H1 (cell line): ENCODE data around the gene MBOAT2. TPM values are rescaled to one million over a fixed set of nuclear protein-coding genes. Genes with fewer than 3 reads are reported as not detected.
A peak's percentile ranks its signal among the peaks of the same experiment; 100 is the strongest.

Experiments used
- CTCF ChIA-PET: fragments of 300-600 bp; sonication (Branson Sonifier 250); formaldehyde crosslinking; loops from one replicate; lab custom pipeline; 2021; ENCODE audit not compliant: partially characterized antibody; lab: Charles Lee
- POLR2A ChIA-PET: fragments of 300-600 bp; sonication (Branson Sonifier 250); formaldehyde crosslinking; loops from one replicate; lab custom pipeline; 2021; ENCODE audit warnings: inconsistent platforms; ENCODE audit not compliant: partially characterized antibody; lab: Charles Lee
- DNase-seq, 2 experiments: peaks; one replicate each; pipeline versions ENCODE4 v3.0.0 to v3.0.0-alpha.2; 2010 to 2022; ENCODE audit warnings: low spot score in 2 of 2, low read depth in 1 of 2, mixed read lengths in 1 of 2
- FAIRE-seq: peaks from 2 replicates; lab custom pipeline; 2011; peaks lifted over from hg19 to GRCh38; lab: Jason Lieb, UNC
- H2AFZ ChIP-seq: 2 replicates; pipeline ENCODE4 v1.8.1; 2012; ENCODE audit warnings: low read length, inconsistent platforms
- H2AK5ac ChIP-seq: 2 replicates; pipeline ENCODE4 v1.6.1; 2013; ENCODE audit warnings: low read depth, low read length
- H2BK120ac ChIP-seq: replicated peaks from 2 replicates; pipeline ENCODE3; 2013; ENCODE audit warnings: low read depth, low read length, inconsistent platforms
- H2BK12ac ChIP-seq: 2 replicates; pipeline ENCODE4 v1.6.1; 2013; ENCODE audit warnings: low read depth, low read length
- H2BK15ac ChIP-seq: 2 replicates; pipeline ENCODE4 v1.6.1; 2013; ENCODE audit warnings: low read length
- H2BK20ac ChIP-seq: 2 replicates; pipeline ENCODE4 v1.6.1; 2013; ENCODE audit warnings: low read length
- H2BK5ac ChIP-seq: 2 replicates; pipeline ENCODE4 v1.6.1; 2013; ENCODE audit warnings: low read depth, low read length
- H3K14ac ChIP-seq: 2 replicates; pipeline ENCODE4 v1.6.1; 2013; ENCODE audit warnings: inconsistent platforms; ENCODE audit not compliant: insufficient read length
- H3K18ac ChIP-seq: 2 replicates; pipeline ENCODE4 v1.6.1; 2013; ENCODE audit warnings: low read length; ENCODE audit errors: extremely low read depth
- H3K23ac ChIP-seq: 2 replicates; pipeline ENCODE4 v1.6.1; 2013; ENCODE audit warnings: inconsistent platforms; ENCODE audit not compliant: insufficient read length
- H3K23me2 ChIP-seq: 2 replicates; pipeline ENCODE4 v1.6.1; 2013; ENCODE audit warnings: low read depth, low read length
- H3K27ac ChIP-seq: 2 replicates; pipeline ENCODE4 v1.6.1; 2011; ENCODE audit warnings: low read depth, low read length, inconsistent platforms
- H3K27me3 ChIP-seq, 4 experiments: replicated peaks in 1 of 4; 1 replicate in 1 of 4; 2 replicates in 3 of 4; pipeline versions ENCODE4 v1.6.1 to v1.8.1; 2011 to 2013; ENCODE audit warnings: low read length in 3 of 4, mild to moderate bottlenecking in 3 of 4, inconsistent platforms in 2 of 4, mixed read lengths in 2 of 4, moderate library complexity in 1 of 4; ENCODE audit not compliant: control insufficient read depth in 3 of 4, insufficient read depth in 3 of 4; ENCODE audit errors: extremely low read depth in 1 of 4
- H3K36me3 ChIP-seq, 4 experiments: 2 replicates each; pipeline versions ENCODE4 v1.6.1 to v1.8.1; 2011 to 2013; ENCODE audit warnings: mild to moderate bottlenecking in 4 of 4, low read length in 3 of 4, moderate library complexity in 2 of 4, control low read depth in 1 of 4, inconsistent platforms in 1 of 4; ENCODE audit not compliant: insufficient read depth in 4 of 4, control insufficient read depth in 2 of 4
- H3K4ac ChIP-seq: replicated peaks from 2 replicates; pipeline ENCODE3; 2013; ENCODE audit warnings: low read length, low read depth, mixed read lengths, inconsistent platforms; ENCODE audit not compliant: insufficient read length
- H3K4me1 ChIP-seq, 4 experiments: replicated peaks in 1 of 4; 1 replicate in 1 of 4; 2 replicates in 3 of 4; pipeline versions ENCODE4 v1.6.1 to v1.8.1; 2011 to 2013; ENCODE audit warnings: low read length in 3 of 4, inconsistent platforms in 2 of 4, mixed read lengths in 1 of 4; ENCODE audit not compliant: insufficient read depth in 4 of 4, control insufficient read depth in 3 of 4
- H3K4me2 ChIP-seq, 2 experiments: 2 replicates each; pipeline versions ENCODE4 v1.6.1 to v1.8.1; 2011 to 2013; ENCODE audit warnings: low read depth in 2 of 2, low read length in 2 of 2, control low read depth in 1 of 2, inconsistent platforms in 1 of 2, mild to moderate bottlenecking in 1 of 2; ENCODE audit not compliant: insufficient read depth in 1 of 2
- H3K4me3 ChIP-seq, 4 experiments: fragments of 200-600, 300-600 bp in 1 of 4; sonication (generic), shearing (Covaris generic), sonication (Bioruptor Twin) in 1 of 4; 2 replicates each; pipeline versions ENCODE4 v1.5.1 to v1.8.1; 2011 to 2016; ENCODE audit warnings: low read length in 4 of 4, low read depth in 3 of 4, control low read depth in 2 of 4, inconsistent platforms in 2 of 4, mild to moderate bottlenecking in 2 of 4, mixed read lengths in 1 of 4, moderate library complexity in 1 of 4; ENCODE audit not compliant: insufficient read depth in 2 of 4; ENCODE audit errors: extremely low read depth in 1 of 4
- H3K56ac ChIP-seq: replicated peaks from 2 replicates; pipeline ENCODE3; 2013; ENCODE audit warnings: low read depth, mild to moderate bottlenecking, mixed read lengths, low read length, inconsistent platforms; ENCODE audit not compliant: insufficient read length
- H3K79me1 ChIP-seq: 2 replicates; pipeline ENCODE4 v1.6.1; 2013; ENCODE audit warnings: low read depth, low read length, control low read depth
- H3K79me2 ChIP-seq, 2 experiments: 2 replicates each; pipeline versions ENCODE4 v1.6.1 to v1.8.1; 2012 to 2013; ENCODE audit warnings: low read length in 2 of 2, mild to moderate bottlenecking in 2 of 2, inconsistent platforms in 1 of 2; ENCODE audit not compliant: insufficient read depth in 2 of 2, control insufficient read depth in 1 of 2
- H3K9ac ChIP-seq, 4 experiments: replicated peaks in 1 of 4; 1 replicate in 1 of 4; 2 replicates in 3 of 4; pipeline versions ENCODE4 v1.6.1 to v1.8.1; 2011 to 2013; ENCODE audit warnings: low read depth in 3 of 4, low read length in 3 of 4, control low read depth in 2 of 4, mild to moderate bottlenecking in 2 of 4, moderate library complexity in 2 of 4, inconsistent platforms in 1 of 4; ENCODE audit errors: extremely low read depth in 1 of 4
- H3K9me3 ChIP-seq, 2 experiments: 2 replicates each; pipeline versions ENCODE4 v1.6.1 to v1.8.1; 2012 to 2013; ENCODE audit warnings: mild to moderate bottlenecking in 2 of 2, moderate library complexity in 2 of 2, control low read depth in 1 of 2, inconsistent platforms in 1 of 2, low read depth in 1 of 2, low read length in 1 of 2, mixed read lengths in 1 of 2; ENCODE audit not compliant: insufficient read depth in 2 of 2
- H4K20me1 ChIP-seq, 2 experiments: replicated peaks in 1 of 2; 2 replicates each; pipeline versions ENCODE3 to v1.8.1; 2011 to 2013; ENCODE audit warnings: inconsistent platforms in 2 of 2, low read length in 2 of 2, mild to moderate bottlenecking in 1 of 2; ENCODE audit not compliant: insufficient read depth in 2 of 2, control insufficient read depth in 1 of 2
- H4K5ac ChIP-seq: 2 replicates; pipeline ENCODE4 v1.6.1; 2013; ENCODE audit warnings: low read length, low read depth, mixed read lengths, inconsistent platforms; ENCODE audit not compliant: insufficient read length
- H4K8ac ChIP-seq: 2 replicates; pipeline ENCODE4 v1.8.0; 2013; ENCODE audit warnings: mild to moderate bottlenecking, moderate library complexity, low read length, inconsistent platforms; ENCODE audit not compliant: insufficient read depth; ENCODE audit errors: extremely low read depth
- H4K91ac ChIP-seq: replicated peaks from 2 replicates; pipeline ENCODE3; 2013; ENCODE audit warnings: low read length, mixed read lengths, inconsistent platforms; ENCODE audit not compliant: insufficient read length
- FOSL1 ChIP-seq: IDR thresholded peaks from 2 replicates; pipeline ENCODE4 v1.6.1; 2011; ENCODE audit warnings: mild to moderate bottlenecking, low read depth, low read length, moderate library complexity; ENCODE audit not compliant: insufficient read depth
- GABPA ChIP-seq: IDR thresholded peaks from 2 replicates; pipeline ENCODE4 v1.6.1; 2011; ENCODE audit warnings: mild to moderate bottlenecking, low read length, moderate library complexity, borderline replicate concordance; ENCODE audit not compliant: insufficient read depth
- PHF8 ChIP-seq: fragments of 200-600 bp; sonication (generic); conservative IDR thresholded peaks from 2 replicates; pipeline ENCODE4 v1.7.1; 2012; ENCODE audit warnings: low read depth, mild to moderate bottlenecking, inconsistent platforms, low read length, moderate library complexity
- POLR2AphosphoS5 ChIP-seq: IDR thresholded peaks from 2 replicates; pipeline ENCODE4 v1.6.1; 2011; ENCODE audit warnings: low read depth, low read length
- RFX5 ChIP-seq: IDR thresholded peaks from 2 replicates; pipeline ENCODE4 v1.6.1; 2011; ENCODE audit warnings: low read depth, low read length, improper control_type of control experiment, borderline replicate concordance
- SAP30 ChIP-seq: fragments of 300-600 bp; sonication (generic); IDR thresholded peaks from 2 replicates; pipeline ENCODE4 v1.7.1; 2012; ENCODE audit warnings: low read length, moderate library complexity, mild to moderate bottlenecking, inconsistent platforms; ENCODE audit not compliant: insufficient read depth, insufficient replicate concordance
- SIN3A ChIP-seq, 2 experiments: IDR thresholded peaks in 1 of 2; conservative IDR thresholded peaks in 1 of 2; 2 replicates each; pipeline ENCODE4 v1.6.1; 2011 to 2012; ENCODE audit warnings: low read length in 2 of 2, improper control_type of control experiment in 1 of 2, low read depth in 1 of 2, mild to moderate bottlenecking in 1 of 2
- SIX5 ChIP-seq: IDR thresholded peaks from 2 replicates; pipeline ENCODE4 v1.6.1; 2011; ENCODE audit warnings: mild to moderate bottlenecking, low read depth, low read length
- SP2 ChIP-seq: IDR thresholded peaks from 2 replicates; pipeline ENCODE4 v1.6.1; 2012; ENCODE audit warnings: mild to moderate bottlenecking, low read length, inconsistent platforms
- SP4 ChIP-seq: IDR thresholded peaks from 2 replicates; pipeline ENCODE4 v1.6.1; 2012; ENCODE audit warnings: low read length, inconsistent platforms
- WGBS, 2 experiments: shearing (Covaris generic) in 1 of 2; methylation state at CpG; one replicate each; pipeline versions ENCODE4 v1.1.6 to v1.1.7; 2013 to 2015; ENCODE audit warnings: low lambda C conversion rate in 2 of 2, mixed read lengths in 2 of 2, inconsistent platforms in 1 of 2, low coverage in 1 of 2, missing lambda C conversion rate in 1 of 2; ENCODE audit not compliant: insufficient replicate concordance in 2 of 2, insufficient coverage in 1 of 2, insufficient read length in 1 of 2; ENCODE audit errors: extremely low coverage in 1 of 2, missing lambda C conversion rate in 1 of 2; 5-methylcytosine and 5-hydroxymethylcytosine counted together
- polyA plus RNA-seq, 7 experiments: library from polyadenylated mRNA; depleted of rRNA in 3 of 7; stranded (reverse) in 5 of 7; unstranded in 2 of 7; fragments of >200 nt in 5 of 7; fragments of 200-250 nt in 2 of 7; gene quantifications; 1 replicate in 5 of 7; 2 replicates in 1 of 7; 4 replicates in 1 of 7; pipeline versions ENCODE4 v1.2.1 to v1.2.3, GENCODE V29; 2011 to 2013; ENCODE audit warnings: missing spikeins in 2 of 7, mixed read lengths in 2 of 7
- total RNA-seq: library from RNA; stranded (reverse); fragmentation: NEBNext Ultra II Directional; extraction: Animal tissue kit (Norgen Biotek cat#: 25700); gene quantifications from 2 replicates; pipeline ENCODE4 v1.2.1, GENCODE V29; 2021
- TF ChIP-seq, protein P1 (sequence below): IDR thresholded peaks from 2 replicates; pipeline ENCODE4 v1.6.1; 2012; ENCODE audit warnings: inconsistent platforms

MBOAT2 gene
- total and polyA plus RNA-seq, 2 of the 8 experiments (the other 6 are each of a cell fraction or from before 2014, with no cell fraction given), result 11.2 to 23.4 TPM

DNA sequence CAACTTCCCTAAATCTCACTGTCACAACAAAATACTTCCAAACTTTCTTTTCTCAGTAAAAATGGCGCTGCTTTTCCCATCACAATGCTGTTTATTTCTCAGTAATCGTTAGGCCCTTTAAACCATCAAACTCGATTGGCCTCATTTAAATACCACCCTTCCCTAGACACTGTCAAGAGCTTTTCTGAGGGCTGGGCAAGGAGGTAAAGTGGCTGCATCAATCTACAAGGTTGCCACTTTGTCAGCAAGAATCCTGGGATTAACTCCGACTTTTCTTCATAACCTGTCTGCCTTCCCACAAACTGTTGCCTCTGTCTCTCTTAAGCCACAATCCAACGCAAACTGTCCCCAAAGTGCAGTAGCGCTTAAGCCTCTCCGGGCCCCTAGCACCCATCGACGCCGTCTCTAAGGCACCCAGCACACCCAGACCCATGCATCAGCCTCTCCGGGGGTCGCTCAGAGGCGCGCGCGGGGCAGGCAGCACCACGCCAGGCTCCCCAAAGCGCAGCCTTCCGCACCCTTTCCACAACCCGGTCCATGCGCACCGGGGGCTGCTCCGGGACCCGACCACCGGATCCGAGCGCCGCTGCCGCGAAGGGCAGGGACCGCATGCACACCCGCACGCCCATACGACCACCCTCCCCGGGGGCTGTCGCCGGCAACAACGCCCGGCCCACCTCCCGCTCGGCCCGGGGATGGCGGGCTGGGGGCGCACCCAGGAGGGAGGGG lies 683 bp downstream of the MBOAT2 start:
- Histone ChIP-seq H3K56ac (no peak overlapping the region), H3K4ac (no peak overlapping the region), H3K27ac (no peak overlapping the region), H3K79me2 (peaks cover 6 to 38% of the 10 kb centered on the region in 2 experiments), H3K4me1 (peaks cover 0 to 7% (median 3%) of the 10 kb centered on the region in 4 experiments; a peak in 4 of 7 replicates), H3K27me3 (no peaks in the 10 kb centered on the region), H3K23ac (no peak overlapping the region), H2BK120ac (no peak overlapping the region), H2AK5ac (no peak overlapping the region), H2BK15ac (no peak overlapping the region), H4K20me1 (peaks cover 2 to 5% of the 10 kb centered on the region in 2 experiments), H3K4me3 (peak overlapping the region; percentile 74 to 93 (median 80)), H3K9ac (peak overlapping the region; percentile 34 to 79 (median 57); a peak in 5 of 7 replicates), H2BK12ac (no peak overlapping the region), H3K14ac (no peak overlapping the region), H4K8ac (no peak overlapping the region), H3K23me2 (peaks cover 5% of the 10 kb centered on the region), H3K79me1 (peaks cover 2% of the 10 kb centered on the region; the same call in 1 of the 2 replicates), H4K91ac (no peak overlapping the region), H2BK20ac (no peak overlapping the region), H3K4me2 (peak overlapping the region; percentile 94 to 97), H3K9me3 (no peaks in the 10 kb centered on the region), H2BK5ac (no peak overlapping the region), H2AFZ (no peak overlapping the region), H3K36me3 (no peaks in the 10 kb centered on the region; a peak in 1 of 8 replicates), H4K5ac (no peak overlapping the region), H3K18ac (peak overlapping the region; percentile 72; the same call in 1 of the 2 replicates)
- CTCF ChIA-PET, result interaction anchor here (1.1 to 1.9 kb wide), 3 partner anchors 16 to 141 kb away, joined by 3 to 6 read pairs (median 3); no protein-coding TSS in a partner anchor
- 2% methylated on average over 39 of the region's 44 CpGs; no CpG with 5 or more reads in 1 of the 2 experiments for WGBS, 2 experiments
- POLR2A ChIA-PET, result interaction anchor here (0.9 to 1.7 kb wide), 4 partner anchors 9 to 84 kb away, joined by 3 to 4 read pairs (median 3); no protein-coding TSS in a partner anchor
- FAIRE-seq, result no peak
- peak in 1 of 2 experiments; percentile 59 for DNase-seq
- no peak for TF ChIP-seq SIX5
- no peak for TF ChIP-seq RFX5
- TF ChIP-seq FOSL1, result no peak
- TF ChIP-seq SIN3A (conservative IDR thresholded peaks at IDR 0.05 in 1 of 2, IDR thresholded peaks at IDR 0.05 in 1 of 2; ENCODE audit: low read depth in 1 of 2, low read length in 2 of 2), result peak in 1 of 2 experiments; percentile 65; a peak in 1 of 4 replicates
- TF ChIP-seq POLR2AphosphoS5, result no peak
- no peak for TF ChIP-seq SAP30
- TF ChIP-seq SP4, result no peak
- TF ChIP-seq GABPA, result no peak
- peak; percentile 30; the same call in 1 of the 2 replicates for TF ChIP-seq PHF8
- TF ChIP-seq SP2, result no peak
- TF ChIP-seq, protein P1, sequence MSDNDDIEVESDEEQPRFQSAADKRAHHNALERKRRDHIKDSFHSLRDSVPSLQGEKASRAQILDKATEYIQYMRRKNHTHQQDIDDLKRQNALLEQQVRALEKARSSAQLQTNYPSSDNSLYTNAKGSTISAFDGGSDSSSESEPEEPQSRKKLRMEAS, result 0 out of 2 replicates have a peak, but pooled peaks have one; percentile 8
